Measurements from ENCODE around the gene ARHGAP29.

DNA sequence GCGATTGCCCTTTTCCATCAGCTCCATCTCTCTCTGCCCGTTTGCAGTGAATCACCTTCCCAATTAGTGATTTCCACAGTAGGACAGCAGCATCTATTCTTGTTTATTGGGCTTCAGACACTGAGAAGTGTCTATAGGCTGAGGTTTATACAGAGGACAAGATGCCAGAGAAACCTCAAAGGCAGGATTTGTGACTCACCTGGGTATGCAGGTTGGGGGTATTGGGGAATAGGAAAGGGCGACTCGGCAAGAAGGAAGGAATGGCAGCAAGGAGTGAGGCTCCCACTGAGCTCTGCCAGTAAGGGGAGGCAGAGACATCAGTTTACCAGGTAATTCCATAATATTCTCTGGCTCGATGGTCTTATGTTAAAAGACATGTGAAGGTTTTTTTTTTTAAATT, 91.1 kb downstream of the ARHGAP29 start:
- TF ChIP-seq CTCF (IDR thresholded peaks at IDR 0.05; ENCODE audit: insufficient read depth, low read depth, low read length) (no peak), EZH2 (IDR thresholded peaks at IDR 0.05; ENCODE audit: insufficient read depth, low read length) (no peak)

Measured in astrocyte (in vitro differentiated cells and primary cell).